Thoracic aorta (tissue), 2 donors: Measurements from ENCODE around the gene COLGALT1. TPM values are rescaled to one million over a fixed set of nuclear protein-coding genes. Genes with fewer than 3 reads are reported as not detected.

ENCODE experiments used
- ATAC-seq: fragments of 150-250 bp; one replicate; pipeline ENCODE4 v1.8.0; 2017; ENCODE audit warnings: low read depth; ENCODE audit not compliant: insufficient number of reproducible peaks, low FRiP score
- DNase-seq: peaks from one replicate; pipeline ENCODE4 v3.0.0-alpha.2; 2020; ENCODE audit warnings: low spot score
- H3K27ac ChIP-seq, 2 donors: fragments of 200-600 bp; sonication (generic); 1 replicate in 1 of 2; 2 replicates in 1 of 2; pipeline ENCODE4 v1.5.1; 2016; ENCODE audit warnings: mild to moderate bottlenecking in 2 of 2, moderate library complexity in 2 of 2
- H3K27me3 ChIP-seq: fragments of 200-600 bp; sonication (generic); replicated peaks from 2 replicates; pipeline ENCODE4 v1.6.0; 2016; ENCODE audit warnings: mild to moderate bottlenecking; ENCODE audit not compliant: insufficient read depth
- H3K36me3 ChIP-seq: fragments of 200-600 bp; sonication (generic); one replicate; pipeline ENCODE4 v1.5.1; 2016
- H3K4me1 ChIP-seq, 2 donors: fragments of 200-600 bp; sonication (generic); 1 replicate in 1 of 2; 2 replicates in 1 of 2; pipeline versions ENCODE4 v1.5.1 to v1.6.0; 2016; ENCODE audit warnings: low read depth in 2 of 2, mild to moderate bottlenecking in 1 of 2; ENCODE audit not compliant: control insufficient read depth in 1 of 2
- H3K4me3 ChIP-seq: fragments of 200-600 bp; sonication (generic); 2 replicates; pipeline ENCODE4 v1.5.1; 2016; ENCODE audit warnings: mild to moderate bottlenecking
- H3K9me3 ChIP-seq: fragments of 200-600 bp; sonication (generic); 2 replicates; pipeline ENCODE4 v1.5.1; 2016
- total RNA-seq, 2 donors: library from RNA; depleted of rRNA; stranded (reverse); fragments of >200 nt; gene quantifications; one replicate each; pipeline versions ENCODE4 v1.1.0 to v1.2.3, GENCODE V29; 2016
- TF ChIP-seq, protein P1 (sequence below): fragments of 200-600 bp; sonication (generic); IDR thresholded peaks from one replicate; pipeline ENCODE4 v1.5.1; 2019; ENCODE audit warnings: antibody characterized with exemption

Gene COLGALT1
- total RNA-seq, 2 donors from 2014 or later, result 73.7 to 94.1 TPM

GRCh38 chr19:17541184-17541759 is 14.2 kb upstream of the COLGALT1 start:
- Histone ChIP-seq H3K4me3 (no peak overlapping the region), H3K36me3 (no peaks in the 10 kb centered on the region), H3K27ac (no peak overlapping the region), H3K4me1 (peaks cover 11 to 13% of the 10 kb centered on the region in 2 donors), H3K27me3 (no peaks in the 10 kb centered on the region), H3K9me3 (no peaks in the 10 kb centered on the region)
- DNase-seq, result no peak
- no peak for ATAC-seq
- TF ChIP-seq, protein P1, sequence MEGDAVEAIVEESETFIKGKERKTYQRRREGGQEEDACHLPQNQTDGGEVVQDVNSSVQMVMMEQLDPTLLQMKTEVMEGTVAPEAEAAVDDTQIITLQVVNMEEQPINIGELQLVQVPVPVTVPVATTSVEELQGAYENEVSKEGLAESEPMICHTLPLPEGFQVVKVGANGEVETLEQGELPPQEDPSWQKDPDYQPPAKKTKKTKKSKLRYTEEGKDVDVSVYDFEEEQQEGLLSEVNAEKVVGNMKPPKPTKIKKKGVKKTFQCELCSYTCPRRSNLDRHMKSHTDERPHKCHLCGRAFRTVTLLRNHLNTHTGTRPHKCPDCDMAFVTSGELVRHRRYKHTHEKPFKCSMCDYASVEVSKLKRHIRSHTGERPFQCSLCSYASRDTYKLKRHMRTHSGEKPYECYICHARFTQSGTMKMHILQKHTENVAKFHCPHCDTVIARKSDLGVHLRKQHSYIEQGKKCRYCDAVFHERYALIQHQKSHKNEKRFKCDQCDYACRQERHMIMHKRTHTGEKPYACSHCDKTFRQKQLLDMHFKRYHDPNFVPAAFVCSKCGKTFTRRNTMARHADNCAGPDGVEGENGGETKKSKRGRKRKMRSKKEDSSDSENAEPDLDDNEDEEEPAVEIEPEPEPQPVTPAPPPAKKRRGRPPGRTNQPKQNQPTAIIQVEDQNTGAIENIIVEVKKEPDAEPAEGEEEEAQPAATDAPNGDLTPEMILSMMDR, result no peak

DNA sequence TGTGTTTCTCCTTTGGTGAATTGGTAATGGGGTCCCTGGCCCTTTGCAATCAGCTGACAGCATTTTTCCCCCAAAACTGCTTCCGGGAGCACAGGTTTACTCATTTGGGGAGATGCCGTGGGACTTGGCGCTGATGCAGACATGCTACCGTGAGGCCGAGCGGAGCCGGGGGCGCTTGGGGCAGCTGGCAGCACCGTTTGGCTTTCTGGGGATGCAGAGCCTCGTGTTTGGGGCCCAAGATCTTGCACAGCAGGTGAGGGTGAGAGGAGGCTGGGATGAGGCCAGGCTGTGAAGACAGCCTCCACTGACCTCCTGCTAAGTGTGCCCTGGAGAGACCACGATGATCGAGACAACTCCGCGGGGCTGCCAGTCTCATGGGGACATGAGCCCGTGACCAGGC is 13.4 kb upstream of the COLGALT1 start:
- H3K27me3 ChIP-seq, result no peaks in the 10 kb centered on the region
- no peak for ATAC-seq
- H3K36me3 ChIP-seq, result no peaks in the 10 kb centered on the region
- TF ChIP-seq, protein P1, result no peak
- H3K9me3 ChIP-seq, result no peaks in the 10 kb centered on the region
- H3K27ac ChIP-seq, result no peak overlapping the region
- peaks cover 11 to 13% of the 10 kb centered on the region in 2 donors for H3K4me1 ChIP-seq
- DNase-seq, result no peak
- H3K4me3 ChIP-seq, result no peak overlapping the region

GRCh38 chr19:17542793-17543582 is 12.5 kb upstream of the COLGALT1 start:
- Histone ChIP-seq H3K27ac (no peak overlapping the region), H3K4me1 (peaks cover 11 to 13% of the 10 kb centered on the region in 2 donors), H3K4me3 (no peak overlapping the region), H3K9me3 (no peaks in the 10 kb centered on the region), H3K36me3 (no peaks in the 10 kb centered on the region), H3K27me3 (no peaks in the 10 kb centered on the region)
- TF ChIP-seq, protein P1, result no peak
- ATAC-seq (no peak), DNase-seq (no peak)

DNA sequence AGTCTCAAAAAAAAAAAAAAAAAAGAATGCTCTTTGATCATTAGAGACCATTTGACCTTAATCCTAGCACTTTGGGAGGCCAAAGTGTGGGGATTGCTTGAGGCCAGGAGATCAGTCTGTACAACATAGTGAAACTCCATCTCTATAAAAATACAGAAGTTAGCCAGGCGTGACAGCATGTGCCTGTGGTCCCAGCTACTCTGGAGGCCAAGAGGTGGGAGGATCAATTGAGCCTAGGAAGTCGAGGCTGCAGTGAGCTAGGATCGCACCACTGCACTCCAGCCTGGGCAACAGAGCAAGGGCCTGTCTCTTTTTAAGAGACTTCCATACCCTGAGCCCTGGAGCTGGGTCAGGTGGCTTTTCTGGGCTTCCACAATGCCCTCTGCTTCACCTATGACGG is 11.5 kb upstream of the COLGALT1 start:
- no peak for DNase-seq
- Histone ChIP-seq H3K4me3 (no peak overlapping the region), H3K27ac (no peak overlapping the region), H3K4me1 (peaks cover 6 to 7% of the 10 kb centered on the region in 2 donors), H3K9me3 (no peaks in the 10 kb centered on the region), H3K27me3 (no peaks in the 10 kb centered on the region), H3K36me3 (no peaks in the 10 kb centered on the region)
- TF ChIP-seq, protein P1, result no peak
- no peak for ATAC-seq

DNA sequence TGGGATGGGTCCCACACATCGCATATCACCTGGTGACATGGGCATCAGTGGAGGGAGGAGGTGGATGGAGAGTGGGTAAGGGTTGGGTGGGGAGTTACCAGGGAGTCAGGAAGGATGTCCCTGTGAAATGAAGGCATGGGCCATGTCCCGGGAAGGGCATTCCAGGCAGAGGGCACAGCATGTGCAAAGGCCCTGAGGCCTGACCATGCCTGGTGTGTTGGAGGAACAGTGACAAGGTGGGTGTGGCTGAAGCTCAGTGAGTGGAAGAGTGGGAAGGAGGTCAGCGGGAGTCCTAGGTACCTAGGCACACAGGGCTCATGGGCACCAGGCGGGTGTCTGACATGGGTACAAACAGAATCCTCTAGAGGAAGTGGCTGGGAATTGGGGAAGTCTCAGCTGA is 11.0 kb upstream of the COLGALT1 start:
- no peak for ATAC-seq
- DNase-seq, result no peak
- H3K36me3 ChIP-seq, result no peaks in the 10 kb centered on the region
- no peak overlapping the region for H3K27ac ChIP-seq
- peaks cover 2% of the 10 kb centered on the region in 2 donors for H3K4me1 ChIP-seq
- no peak overlapping the region for H3K4me3 ChIP-seq
- H3K27me3 ChIP-seq, result no peaks in the 10 kb centered on the region
- TF ChIP-seq, protein P1, result no peak
- no peaks in the 10 kb centered on the region for H3K9me3 ChIP-seq
